HEK293 (cell line): ENCODE measurements around the gene KRTAP5-7.
"Not testable (repeated sequence)": the region's sequence is repeated elsewhere in the genome, so short reads cannot be mapped to it uniquely, and the experiment has no call there.

Experiments
- CTCF ChIA-PET: fragments of 350-600 bp; formaldehyde crosslinking; extraction: SDS; loops from one replicate; lab custom pipeline; 2021; ENCODE audit warnings: antibody characterized with exemption; lab: Yijun Ruan, JAX
- POLR2A ChIA-PET: fragments of 300-600 bp; formaldehyde crosslinking; extraction: SDS; loops from one replicate; lab custom pipeline; 2020; ENCODE audit warnings: antibody characterized with exemption, inconsistent platforms; lab: Yijun Ruan, JAX
- H3K27ac ChIP-seq: fragments of 200-500 bp; sonication (Bioruptor generic); 2 replicates; pipeline ENCODE4 v1.5.1; 2014; ENCODE audit warnings: low read depth, low read length, control low read depth, inconsistent platforms; ENCODE audit errors: extremely low read depth
- H3K36me3 ChIP-seq, 2 experiments: fragments of 200-500 bp in 1 of 2; sonication (Bioruptor generic) in 1 of 2; 1 replicate in 1 of 2; 2 replicates in 1 of 2; pipeline ENCODE4 v1.5.1; 2014 to 2017; ENCODE audit warnings: inconsistent platforms in 2 of 2, low read length in 2 of 2; ENCODE audit not compliant: control insufficient read depth in 2 of 2, insufficient read depth in 1 of 2
- H3K4me1 ChIP-seq: fragments of 200-500 bp; sonication (Bioruptor generic); 2 replicates; pipeline ENCODE4 v1.5.1; 2014; ENCODE audit warnings: mild to moderate bottlenecking, low read length, inconsistent platforms; ENCODE audit not compliant: control insufficient read depth, insufficient read depth
- H3K4me3 ChIP-seq: 2 replicates; pipeline ENCODE4 v1.5.1; 2011; ENCODE audit warnings: low read depth, mild to moderate bottlenecking, control low read depth, low read length, moderate library complexity
- H3K9me3 ChIP-seq: fragments of 200-500 bp; sonication (Bioruptor generic); 2 replicates; pipeline ENCODE4 v1.5.1; 2014; ENCODE audit warnings: low read depth, low read length, inconsistent platforms; ENCODE audit not compliant: control insufficient read depth, insufficient read depth
- ELK4 ChIP-seq: IDR thresholded peaks from 2 replicates; pipeline ENCODE4 v1.6.1; 2011; ENCODE audit warnings: mild to moderate bottlenecking, low read depth, low read length, borderline replicate concordance
- GLIS1 ChIP-seq: fragments of 450-650 bp; formaldehyde crosslinking; IDR thresholded peaks from 2 replicates; pipeline ENCODE4 v1.5.1; 2016; ENCODE audit warnings: missing biosample characterization, missing genetic modification characterization
- PATZ1 ChIP-seq: fragments of 450-650 bp; formaldehyde crosslinking; IDR thresholded peaks from 2 replicates; pipeline ENCODE4 v1.5.1; 2016; ENCODE audit warnings: missing biosample characterization, missing genetic modification characterization
- PBX3 ChIP-seq: sonication (generic); formaldehyde crosslinking; IDR thresholded peaks from 2 replicates; pipeline ENCODE4 v1.8.1; 2022; ENCODE audit warnings: mild to moderate bottlenecking, moderate library complexity, missing genetic modification reagents
- PRDM6 ChIP-seq: fragments of 450-650 bp; formaldehyde crosslinking; IDR thresholded peaks from 2 replicates; pipeline ENCODE4 v1.5.1; 2017; ENCODE audit warnings: missing biosample characterization, missing genetic modification characterization
- SCRT1 ChIP-seq: fragments of 450-650 bp; formaldehyde crosslinking; IDR thresholded peaks from 2 replicates; pipeline ENCODE4 v1.5.1; 2016; ENCODE audit warnings: missing biosample characterization, missing genetic modification characterization, borderline replicate concordance
- ZNF174 ChIP-seq: fragments of 450-650 bp; formaldehyde crosslinking; IDR thresholded peaks from 2 replicates; pipeline ENCODE4 v1.5.0; 2017; ENCODE audit warnings: missing biosample characterization, mild to moderate bottlenecking, missing genetic modification characterization
- ZNF184 ChIP-seq: fragments of 450-650 bp; IDR thresholded peaks from 2 replicates; pipeline ENCODE4 v1.5.1; 2018; ENCODE audit warnings: missing biosample characterization, mild to moderate bottlenecking, missing genetic modification characterization
- ZNF248 ChIP-seq: fragments of 450-650 bp; formaldehyde crosslinking; IDR thresholded peaks from 2 replicates; pipeline ENCODE4 v1.5.1; 2017; ENCODE audit warnings: missing biosample characterization, missing genetic modification characterization
- ZNF292 ChIP-seq: fragments of 450-650 bp; formaldehyde crosslinking; IDR thresholded peaks from 2 replicates; pipeline ENCODE4 v1.5.1; 2016; ENCODE audit warnings: low read depth, missing biosample characterization, missing genetic modification characterization, borderline replicate concordance
- ZNF391 ChIP-seq: fragments of 450-650 bp; formaldehyde crosslinking; IDR thresholded peaks from 2 replicates; pipeline ENCODE4 v1.5.1; 2016; ENCODE audit warnings: low read depth, missing biosample characterization, missing genetic modification characterization, borderline replicate concordance
- ZNF473 ChIP-seq: fragments of 450-650 bp; formaldehyde crosslinking; IDR thresholded peaks from 2 replicates; pipeline ENCODE4 v1.5.1; 2017; ENCODE audit warnings: missing biosample characterization, missing genetic modification characterization
- ZNF521 ChIP-seq: fragments of 450-650 bp; formaldehyde crosslinking; IDR thresholded peaks from 2 replicates; pipeline ENCODE4 v1.5.1; 2017; ENCODE audit warnings: missing biosample characterization, mild to moderate bottlenecking, missing genetic modification characterization
- ZNF561 ChIP-seq: fragments of 450-650 bp; IDR thresholded peaks from 2 replicates; pipeline ENCODE4 v1.5.1; 2018; ENCODE audit warnings: missing biosample characterization, missing genetic modification characterization, borderline replicate concordance
- ZNF610 ChIP-seq: fragments of 450-650 bp; formaldehyde crosslinking; IDR thresholded peaks from 2 replicates; pipeline ENCODE4 v1.5.1; 2016; ENCODE audit warnings: missing biosample characterization, missing genetic modification characterization, borderline replicate concordance
- ZNF629 ChIP-seq: fragments of 450-650 bp; formaldehyde crosslinking; IDR thresholded peaks from 2 replicates; pipeline ENCODE4 v1.5.1; 2017; ENCODE audit warnings: missing biosample characterization, missing genetic modification characterization
- ZNF677 ChIP-seq: fragments of 450-650 bp; IDR thresholded peaks from 2 replicates; pipeline ENCODE4 v1.5.0; 2018; ENCODE audit warnings: missing biosample characterization, mild to moderate bottlenecking, missing genetic modification characterization, moderate library complexity
- ZNF704 ChIP-seq: fragments of 450-650 bp; formaldehyde crosslinking; IDR thresholded peaks from 2 replicates; pipeline ENCODE4 v1.5.1; 2016; ENCODE audit warnings: missing biosample characterization, missing genetic modification characterization

KRTAP5-7 gene

GRCh38 chr11:71537977-71538665 lies 11.1 kb downstream of the KRTAP5-7 start, which contains the start of gene KRTAP5-8:
TSS of gene KRTAP5-8 (plus strand) at chr11:71538025. CDS start at chr11:71538056, 31 bp downstream.
- H3K36me3 ChIP-seq, POLR2A ChIA-PET, H3K4me1 ChIP-seq, H3K9me3 ChIP-seq, H3K27ac ChIP-seq, CTCF ChIA-PET, H3K4me3 ChIP-seq: not testable (repeated sequence)
- TF ChIP-seq GLIS1 (tag by site-specific recombination) = 0 out of 2 replicates have a peak, but pooled peaks have one; percentile 18

- H3K9me3 ChIP-seq = no peaks in the 10 kb centered on the region
- ChIA-PET CTCF (no interaction called here), POLR2A (no interaction called here)
- no peaks in the 10 kb centered on the region for H3K4me1 ChIP-seq
- no peak overlapping the region for H3K4me3 ChIP-seq
- TF ChIP-seq SCRT1 (tag by site-specific recombination) (no peak), ZNF184 (tag by site-specific recombination) (no peak), ELK4 (no peak), ZNF704 (tag by site-specific recombination) (no peak), ZNF629 (tag by site-specific recombination) (no peak), PBX3 (no peak), ZNF677 (tag by site-specific recombination) (no peak), ZNF391 (tag by site-specific recombination) (no peak), ZNF521 (no peak), PATZ1 (tag by site-specific recombination) (no peak), ZNF174 (tag by site-specific recombination) (no peak), ZNF610 (tag by site-specific recombination) (no peak), PRDM6 (no peak), ZNF292 (tag by site-specific recombination) (no peak), ZNF248 (tag by site-specific recombination) (no peak), ZNF561 (no peak), ZNF473 (tag by site-specific recombination) (no peak)
- H3K27ac ChIP-seq = no peak overlapping the region
- H3K36me3 ChIP-seq = no peaks in the 10 kb centered on the region
Observed at GRCh38 chr11:71538666-71538990, 11.6 kb downstream of the KRTAP5-7 start.
